ENCODE data around the gene OCA2. TPM values are rescaled to one million over a fixed set of nuclear protein-coding genes. Genes with fewer than 3 reads are reported as not detected.
A peak's percentile ranks its signal among the peaks of the same experiment; 100 is the strongest.

Gene OCA2
- total and polyA plus RNA-seq, 2 donors: 0.30 to 3.0 TPM

- no peak for DNase-seq (ENCODE audit: extremely low spot score)
- H3K4me1 ChIP-seq (ENCODE audit: insufficient read depth): no peaks in the 10 kb centered on the region
- 96% methylated on average over 9 of the region's 9 CpGs for WGBS
- H3K36me3 ChIP-seq (ENCODE audit: insufficient read depth): no peaks in the 10 kb centered on the region
- H3K4me3 ChIP-seq (ENCODE audit: low read depth, low read length): no peak overlapping the region
- no peak overlapping the region for H3K27ac ChIP-seq (ENCODE audit: low read depth)
Measured at GRCh38 chr15:28105224-28105791, 6.2 kb upstream of the OCA2 start.

- Histone ChIP-seq H3K27ac (ENCODE audit: low read depth) (no peak overlapping the region), H3K36me3 (ENCODE audit: insufficient read depth) (no peaks in the 10 kb centered on the region), H3K4me3 (ENCODE audit: low read depth, low read length) (no peak overlapping the region), H3K4me1 (ENCODE audit: insufficient read depth) (no peaks in the 10 kb centered on the region)
- 96% methylated on average over 10 of the region's 10 CpGs for WGBS
- DNase-seq (ENCODE audit: extremely low spot score): no peak
Measured at GRCh38 chr15:28104326-28104725, 5.2 kb upstream of the OCA2 start.

- no peak overlapping the region for H3K4me3 ChIP-seq (ENCODE audit: low read depth, low read length)
- 89% methylated on average over 10 of the region's 10 CpGs for WGBS
- H3K36me3 ChIP-seq (ENCODE audit: insufficient read depth): no peaks in the 10 kb centered on the region
- no peak overlapping the region for H3K27ac ChIP-seq (ENCODE audit: low read depth)
- no peaks in the 10 kb centered on the region for H3K4me1 ChIP-seq (ENCODE audit: insufficient read depth)
- no peak for DNase-seq (ENCODE audit: extremely low spot score)
Measured at GRCh38 chr15:28103831-28104230, 4.7 kb upstream of the OCA2 start.

- 84% methylated on average over 10 of the region's 10 CpGs for WGBS
- Histone ChIP-seq H3K36me3 (ENCODE audit: insufficient read depth) (no peaks in the 10 kb centered on the region), H3K4me3 (ENCODE audit: low read depth, low read length) (no peak overlapping the region), H3K27ac (ENCODE audit: low read depth) (no peak overlapping the region), H3K4me1 (ENCODE audit: insufficient read depth) (no peaks in the 10 kb centered on the region)
- no peak for DNase-seq (ENCODE audit: extremely low spot score)
Measured at GRCh38 chr15:28101983-28102441, 2.9 kb upstream of the OCA2 start.

GRCh38 chr15:28101201-28101600 is 2.1 kb upstream of the OCA2 start:
- H3K36me3 ChIP-seq (ENCODE audit: insufficient read depth): no peaks in the 10 kb centered on the region
- no peak overlapping the region for H3K27ac ChIP-seq (ENCODE audit: low read depth)
- no peak for DNase-seq (ENCODE audit: extremely low spot score)
- no peaks in the 10 kb centered on the region for H3K4me1 ChIP-seq (ENCODE audit: insufficient read depth)
- H3K4me3 ChIP-seq (ENCODE audit: low read depth, low read length): no peak overlapping the region
- WGBS: 81% methylated on average over 8 of the region's 8 CpGs

GRCh38 chr15:28100516-28101195 is 1.5 kb upstream of the OCA2 start:
- no peak overlapping the region for H3K4me3 ChIP-seq (ENCODE audit: low read depth, low read length)
- WGBS: 94% methylated on average over 20 of the region's 20 CpGs
- no peak for DNase-seq (ENCODE audit: extremely low spot score)
- no peak overlapping the region for H3K27ac ChIP-seq (ENCODE audit: low read depth)
- H3K36me3 ChIP-seq (ENCODE audit: insufficient read depth): no peaks in the 10 kb centered on the region
- H3K4me1 ChIP-seq (ENCODE audit: insufficient read depth): no peaks in the 10 kb centered on the region

GRCh38 chr15:28099555-28100140 is 533 bp upstream of the OCA2 start:
- 19% methylated on average over 16 of the region's 16 CpGs for WGBS
- peaks cover under 1% of the 10 kb centered on the region for H3K4me1 ChIP-seq (ENCODE audit: insufficient read depth)
- no peak for DNase-seq (ENCODE audit: extremely low spot score)
- H3K4me3 ChIP-seq (ENCODE audit: low read depth, low read length): peak overlapping the region; percentile 17
- H3K36me3 ChIP-seq (ENCODE audit: insufficient read depth): no peaks in the 10 kb centered on the region
- H3K27ac ChIP-seq (ENCODE audit: low read depth): no peak overlapping the region

- WGBS: 70% methylated on average over 11 of the region's 11 CpGs
- DNase-seq (ENCODE audit: extremely low spot score): no peak
- no peaks in the 10 kb centered on the region for H3K36me3 ChIP-seq (ENCODE audit: insufficient read depth)
- H3K4me3 ChIP-seq (ENCODE audit: low read depth, low read length): no peak overlapping the region
- H3K27ac ChIP-seq (ENCODE audit: low read depth): no peak overlapping the region
- H3K4me1 ChIP-seq (ENCODE audit: insufficient read depth): peaks cover 3% of the 10 kb centered on the region
Measured at GRCh38 chr15:28098360-28098765, 752 bp downstream of the OCA2 start.

GRCh38 chr15:28097656-28098359 is 1.3 kb downstream of the OCA2 start:
- Histone ChIP-seq H3K27ac (ENCODE audit: low read depth) (no peak overlapping the region), H3K4me3 (ENCODE audit: low read depth, low read length) (no peak overlapping the region), H3K36me3 (ENCODE audit: insufficient read depth) (no peaks in the 10 kb centered on the region), H3K4me1 (ENCODE audit: insufficient read depth) (peaks cover 3% of the 10 kb centered on the region)
- 86% methylated on average over 5 of the region's 5 CpGs for WGBS
- no peak for DNase-seq (ENCODE audit: extremely low spot score)

- H3K27ac ChIP-seq (ENCODE audit: low read depth): no peak overlapping the region
- no peak for DNase-seq (ENCODE audit: extremely low spot score)
- 3% methylated on average over 72 of the region's 72 CpGs for WGBS
- peaks cover 3% of the 10 kb centered on the region for H3K4me1 ChIP-seq (ENCODE audit: insufficient read depth)
- no peaks in the 10 kb centered on the region for H3K36me3 ChIP-seq (ENCODE audit: insufficient read depth)
- peak overlapping the region; percentile 44 for H3K4me3 ChIP-seq (ENCODE audit: low read depth, low read length)
Measured at GRCh38 chr15:28096670-28097431, 2.3 kb downstream of the OCA2 start.

GRCh38 chr15:28096411-28096669 is 2.8 kb downstream of the OCA2 start:
- peaks cover 3% of the 10 kb centered on the region for H3K4me1 ChIP-seq (ENCODE audit: insufficient read depth)

GRCh38 chr15:28094732-28095521 is 4.2 kb downstream of the OCA2 start:
- H3K4me1 ChIP-seq (ENCODE audit: insufficient read depth): peaks cover 3% of the 10 kb centered on the region

More at GRCh38 chr15:28096411-28096669, 2.8 kb downstream of the OCA2 start:
- no peak for DNase-seq (ENCODE audit: extremely low spot score)
- peak overlapping the region; percentile 44 for H3K4me3 ChIP-seq (ENCODE audit: low read depth, low read length)
- H3K36me3 ChIP-seq (ENCODE audit: insufficient read depth): no peaks in the 10 kb centered on the region
- 2% methylated on average over 13 of the region's 13 CpGs for WGBS
- no peak overlapping the region for H3K27ac ChIP-seq (ENCODE audit: low read depth)

More at GRCh38 chr15:28094732-28095521, 4.2 kb downstream of the OCA2 start:
- no peak for DNase-seq (ENCODE audit: extremely low spot score)
- 9% methylated on average over 76 of the region's 76 CpGs for WGBS
- no peak overlapping the region for H3K27ac ChIP-seq (ENCODE audit: low read depth)
- H3K36me3 ChIP-seq (ENCODE audit: insufficient read depth): no peaks in the 10 kb centered on the region
- H3K4me3 ChIP-seq (ENCODE audit: low read depth, low read length): peak overlapping the region; percentile 28

All from urinary bladder (tissue), 4 donors.